ENCODE results near the gene FGF18.
A peak's percentile ranks its signal among the peaks of the same experiment; 100 is the strongest.

- TF ChIP-seq CTCF (IDR thresholded peaks at IDR 0.05; ENCODE audit: poor library complexity) (peak; percentile 97), EZH2phosphoT487 (IDR thresholded peaks at IDR 0.05; ENCODE audit: low read depth, severe bottlenecking, unreplicated experiment) (no peak), EZH2 (IDR thresholded peaks at IDR 0.05; ENCODE audit: borderline replicate concordance) (no peak)
Measured at GRCh38 chr5:171418316-171418981, 998 bp upstream of the FGF18 start.

Measured in hepatocyte (in vitro differentiated cells).